CD14-positive monocyte (primary cell): Measurements from ENCODE around the gene TRPC4AP. TPM values are rescaled to one million over a fixed set of nuclear protein-coding genes. Genes with fewer than 3 reads are reported as not detected.

ENCODE experiments used
- DNase-seq, 3 donors: peaks; one replicate each; pipeline ENCODE4 v3.0.0-alpha.2; 2011 to 2022
- H2AFZ ChIP-seq: 2 replicates; pipeline ENCODE4 v1.6.0; 2012; ENCODE audit warnings: mild to moderate bottlenecking, low read depth, low read length, inconsistent platforms; ENCODE audit not compliant: insufficient read depth, poor library complexity, severe bottlenecking
- H3K27ac ChIP-seq, 2 donors: 1 replicate in 1 of 2; 2 replicates in 1 of 2; pipeline ENCODE4 v1.5.1; 2012 to 2013; ENCODE audit warnings: low read length in 2 of 2, control low read depth in 1 of 2, inconsistent platforms in 1 of 2, low read depth in 1 of 2, mild to moderate bottlenecking in 1 of 2
- H3K27me3 ChIP-seq, 2 donors: one replicate each; pipeline versions ENCODE4 v1.6.0 to v1.6.1; 2011 to 2013; ENCODE audit warnings: low read length in 2 of 2; ENCODE audit not compliant: control insufficient read depth in 2 of 2, insufficient read depth in 2 of 2
- H3K36me3 ChIP-seq, 2 donors: replicated peaks in 1 of 2; 1 replicate in 1 of 2; 2 replicates in 1 of 2; pipeline versions ENCODE4 v1.5.1 to v1.6.1; 2012 to 2013; ENCODE audit warnings: low read length in 2 of 2, control low read depth in 1 of 2, inconsistent platforms in 1 of 2, mild to moderate bottlenecking in 1 of 2; ENCODE audit not compliant: insufficient read depth in 2 of 2, control insufficient read depth in 1 of 2
- H3K4me1 ChIP-seq, 2 donors: 1 replicate in 1 of 2; 2 replicates in 1 of 2; pipeline versions ENCODE4 v1.5.1 to v1.6.1; 2012 to 2013; ENCODE audit warnings: low read length in 2 of 2, control low read depth in 1 of 2, inconsistent platforms in 1 of 2, mild to moderate bottlenecking in 1 of 2, moderate library complexity in 1 of 2; ENCODE audit not compliant: insufficient read depth in 2 of 2, control insufficient read depth in 1 of 2
- H3K4me2 ChIP-seq: replicated peaks from 2 replicates; pipeline ENCODE3; 2012; ENCODE audit warnings: low read length, moderate library complexity, mild to moderate bottlenecking; ENCODE audit not compliant: poor library complexity, severe bottlenecking; ENCODE audit errors: extremely low read depth
- H3K4me3 ChIP-seq, 3 experiments: fragments of 200-600 bp in 1 of 3; sonication (generic) in 1 of 3; replicated peaks in 1 of 3; 1 replicate in 2 of 3; 2 replicates in 1 of 3; pipeline ENCODE4 v1.5.1; 2011 to 2013; ENCODE audit warnings: low read length in 3 of 3, mild to moderate bottlenecking in 3 of 3, control low read depth in 2 of 3, low read depth in 2 of 3, inconsistent platforms in 1 of 3, moderate library complexity in 1 of 3
- H3K79me2 ChIP-seq: 2 replicates; pipeline ENCODE4 v1.6.0; 2012; ENCODE audit warnings: mild to moderate bottlenecking, control low read depth, inconsistent platforms, low read length, moderate library complexity; ENCODE audit not compliant: insufficient read depth
- H3K9ac ChIP-seq: 2 replicates; pipeline ENCODE4 v1.6.0; 2017; ENCODE audit warnings: low read length, mild to moderate bottlenecking; ENCODE audit not compliant: insufficient read depth, poor library complexity, severe bottlenecking
- H3K9me3 ChIP-seq, 2 donors: replicated peaks in 1 of 2; 1 replicate in 1 of 2; 2 replicates in 1 of 2; pipeline versions ENCODE4 v1.5.1 to v1.6.1; 2012 to 2013; ENCODE audit warnings: low read length in 2 of 2, control low read depth in 1 of 2; ENCODE audit not compliant: control insufficient read depth in 1 of 2, insufficient read depth in 1 of 2
- H4K20me1 ChIP-seq: 2 replicates; pipeline ENCODE4 v1.6.0; 2012; ENCODE audit warnings: mild to moderate bottlenecking, low read length, control low read depth, moderate library complexity; ENCODE audit not compliant: insufficient read depth
- H3K27ac Mint-ChIP-seq, 7 donors: one replicate each; pipeline ENCODE4 v1.8.0; 2020; ENCODE audit warnings: mild to moderate bottlenecking in 7 of 7, mixed read lengths in 7 of 7, moderate library complexity in 6 of 7, inconsistent platforms in 2 of 7
- H3K27me3 Mint-ChIP-seq, 3 donors: one replicate each; pipeline ENCODE4 v1.8.0; 2021 to 2022; ENCODE audit warnings: low read depth in 3 of 3, mild to moderate bottlenecking in 3 of 3, mixed read lengths in 3 of 3, moderate library complexity in 3 of 3, inconsistent platforms in 1 of 3
- H3K36me3 Mint-ChIP-seq, 2 donors: one replicate each; pipeline ENCODE4 v1.8.0; 2020; ENCODE audit warnings: mixed read lengths in 2 of 2, inconsistent platforms in 1 of 2, mild to moderate bottlenecking in 1 of 2
- H3K4me1 Mint-ChIP-seq: one replicate; pipeline ENCODE4 v1.8.0; 2020; ENCODE audit warnings: mild to moderate bottlenecking, mixed read lengths
- H3K4me3 Mint-ChIP-seq, 2 donors: one replicate each; pipeline ENCODE4 v1.8.0; 2020; ENCODE audit warnings: mild to moderate bottlenecking in 2 of 2, mixed read lengths in 2 of 2, moderate library complexity in 1 of 2
- H3K9me3 Mint-ChIP-seq, 7 donors: one replicate each; pipeline ENCODE4 v1.8.0; 2020 to 2022; ENCODE audit warnings: mixed read lengths in 7 of 7, mild to moderate bottlenecking in 6 of 7, moderate library complexity in 6 of 7, inconsistent platforms in 2 of 7
- CTCF ChIP-seq: fragments of 200-600 bp; IDR thresholded peaks from one replicate; pipeline ENCODE4 v1.8.0; 2022; ENCODE audit warnings: antibody characterized with exemption, mild to moderate bottlenecking
- WGBS: methylation state at CpG from one replicate; pipeline ENCODE4 v1.1.5; 2013; ENCODE audit warnings: missing lambda C conversion rate; ENCODE audit not compliant: insufficient coverage; 5-methylcytosine and 5-hydroxymethylcytosine counted together
- intact Hi-C, 2 donors: fragments of 100-400 bp; cut with micrococcal nuclease; formaldehyde crosslinking; loops; one replicate each; pipeline versions ENCODE4 v1.15.0 to v1.15.1; 2023
- polyA plus RNA-seq, 3 donors: library from polyadenylated mRNA; depleted of rRNA in 1 of 3; unstranded in 2 of 3; stranded (reverse) in 1 of 3; fragments of 300-500 nt in 2 of 3; fragments of >200 nt in 1 of 3; fragmentation: Illumina TruSeq in 2 of 3; gene quantifications; 1 replicate in 2 of 3; 2 replicates in 1 of 3; pipeline ENCODE4 v1.2.3, GENCODE V29; 2012 to 2021

TRPC4AP gene
- polyA plus RNA-seq, 3 donors, result 80.8 to 98.4 (median 88.6) TPM

- Histone ChIP-seq H2AFZ (no peak overlapping the region), H3K79me2 (no peaks in the 10 kb centered on the region), H3K36me3 (peaks cover 72 to 95% of the 10 kb centered on the region in 2 donors), H3K4me2 (no peak overlapping the region), H3K27ac (no peak overlapping the region), H3K9ac (no peak overlapping the region), H4K20me1 (peaks cover 25% of the 10 kb centered on the region), H3K27me3 (no peaks in the 10 kb centered on the region), H3K9me3 (no peaks in the 10 kb centered on the region), H3K4me3 (no peak overlapping the region), H3K4me1 (no peaks in the 10 kb centered on the region)
- intact Hi-C loops, result no loop called here
- Mint-ChIP-seq H3K27ac (no peak overlapping the region), H3K4me3 (no peak overlapping the region), H3K27me3 (peaks cover 0 to 2% (median 0%) of the 10 kb centered on the region in 3 donors), H3K9me3 (no peaks in the 10 kb centered on the region), H3K4me1 (no peaks in the 10 kb centered on the region), H3K36me3 (peaks cover 68 to 82% of the 10 kb centered on the region in 2 donors)
- TF ChIP-seq CTCF, result no peak
- no CpG with 5 or more reads among the region's 2 CpGs for WGBS
- no peak for DNase-seq
These were observed 65.3 kb downstream of the TRPC4AP start for GRCh38 chr20:35027301-35027700.

GRCh38 chr20:35025116-35025515, 67.5 kb downstream of the TRPC4AP start:
- Histone ChIP-seq H3K9ac (no peak overlapping the region), H3K27ac (no peak overlapping the region), H3K27me3 (no peaks in the 10 kb centered on the region), H3K4me3 (no peak overlapping the region), H4K20me1 (peaks cover 44% of the 10 kb centered on the region), H3K9me3 (no peaks in the 10 kb centered on the region), H3K79me2 (no peaks in the 10 kb centered on the region), H2AFZ (no peak overlapping the region), H3K4me2 (no peak overlapping the region), H3K36me3 (peaks cover 72 to 95% of the 10 kb centered on the region in 2 donors), H3K4me1 (no peaks in the 10 kb centered on the region)
- no peaks in the 10 kb centered on the region for H3K9me3 Mint-ChIP-seq
- intact Hi-C loops, result no loop called here
- DNase-seq, result no peak
- TF ChIP-seq CTCF, result no peak
- peaks cover 67 to 81% of the 10 kb centered on the region in 2 donors for H3K36me3 Mint-ChIP-seq
- no peak overlapping the region for H3K4me3 Mint-ChIP-seq
- H3K27me3 Mint-ChIP-seq, result peaks cover 0 to 2% (median 0%) of the 10 kb centered on the region in 3 donors
- H3K4me1 Mint-ChIP-seq, result no peaks in the 10 kb centered on the region
- H3K27ac Mint-ChIP-seq, result peak overlapping the region in 1 of 7 donors; percentile 18
- no CpG with 5 or more reads among the region's 3 CpGs for WGBS
